ENCODE measurements around the gene CYGB. TPM values are rescaled to one million over a fixed set of nuclear protein-coding genes. Genes with fewer than 3 reads are reported as not detected.

CYGB gene
- total and polyA plus RNA-seq, 7 donors, result 6.4 to 14.6 (median 11.0) TPM

- no peak for TF ChIP-seq CTCF (IDR thresholded peaks at IDR 0.05)
- Histone ChIP-seq H3K9me3 (no peaks in the 10 kb centered on the region), H3K36me3 (ENCODE audit: insufficient read depth in 1 of 2, low read depth in 1 of 2) (no peaks in the 10 kb centered on the region), H3K27me3 (ENCODE audit: insufficient read depth in 3 of 3, low read length in 2 of 3) (no peaks in the 10 kb centered on the region), H3K4me3 (no peak overlapping the region), H3K4me1 (peaks cover 11% of the 10 kb centered on the region), H3K27ac (no peak overlapping the region)
- WGBS, 3 donors, result 93 to 100% (median 97%) methylated on average over 2 of the region's 2 CpGs
- no peak for DNase-seq
- intact Hi-C loops (cut with DNase I), result no loop called here
- no peak for ATAC-seq
Observed at GRCh38 chr17:76579281-76579680, 41.8 kb upstream of the CYGB start.

GRCh38 chr17:76578376-76578775 lies 40.9 kb upstream of the CYGB start:
- intact Hi-C loops (cut with DNase I), result no loop called here
- TF ChIP-seq CTCF (IDR thresholded peaks at IDR 0.05), result no peak
- ATAC-seq (no peak), DNase-seq (no peak)
- Histone ChIP-seq H3K4me1 (peaks cover 11% of the 10 kb centered on the region), H3K27ac (no peak overlapping the region), H3K27me3 (ENCODE audit: insufficient read depth in 3 of 3, low read length in 2 of 3) (no peaks in the 10 kb centered on the region), H3K9me3 (no peaks in the 10 kb centered on the region), H3K36me3 (ENCODE audit: insufficient read depth in 1 of 2, low read depth in 1 of 2) (no peaks in the 10 kb centered on the region), H3K4me3 (no peak overlapping the region)
- WGBS, 3 donors, result 74 to 81% (median 77%) methylated on average over 5 of the region's 5 CpGs

GRCh38 chr17:76577876-76578275 lies 40.4 kb upstream of the CYGB start:
- Histone ChIP-seq H3K36me3 (ENCODE audit: insufficient read depth in 1 of 2, low read depth in 1 of 2) (no peaks in the 10 kb centered on the region), H3K27me3 (ENCODE audit: insufficient read depth in 3 of 3, low read length in 2 of 3) (no peaks in the 10 kb centered on the region), H3K4me3 (no peak overlapping the region), H3K9me3 (no peaks in the 10 kb centered on the region), H3K4me1 (peaks cover 11% of the 10 kb centered on the region), H3K27ac (no peak overlapping the region)
- no peak for TF ChIP-seq CTCF (IDR thresholded peaks at IDR 0.05)
- no peak for ATAC-seq
- WGBS, 3 donors, result 90 to 92% (median 91%) methylated on average over 7 of the region's 7 CpGs
- no peak for DNase-seq
- intact Hi-C loops (cut with DNase I), result no loop called here

GRCh38 chr17:76576189-76576588 lies 38.7 kb upstream of the CYGB start:
- ATAC-seq (no peak), DNase-seq (no peak)
- Histone ChIP-seq H3K4me1 (peaks cover 8% of the 10 kb centered on the region), H3K4me3 (no peak overlapping the region), H3K27ac (no peak overlapping the region), H3K36me3 (ENCODE audit: insufficient read depth in 1 of 2, low read depth in 1 of 2) (no peaks in the 10 kb centered on the region), H3K27me3 (ENCODE audit: insufficient read depth in 3 of 3, low read length in 2 of 3) (no peaks in the 10 kb centered on the region), H3K9me3 (no peaks in the 10 kb centered on the region)
- 86 to 92% (median 90%) methylated on average over 9 of the region's 9 CpGs for WGBS, 3 donors
- no peak for TF ChIP-seq CTCF (IDR thresholded peaks at IDR 0.05)
- intact Hi-C loops (cut with DNase I), result no loop called here

GRCh38 chr17:76575570-76575969 lies 38.1 kb upstream of the CYGB start:
- Histone ChIP-seq H3K4me3 (no peak overlapping the region), H3K4me1 (peaks cover 1% of the 10 kb centered on the region), H3K36me3 (ENCODE audit: insufficient read depth in 1 of 2, low read depth in 1 of 2) (no peaks in the 10 kb centered on the region), H3K27ac (no peak overlapping the region), H3K27me3 (ENCODE audit: insufficient read depth in 3 of 3, low read length in 2 of 3) (no peaks in the 10 kb centered on the region), H3K9me3 (no peaks in the 10 kb centered on the region)
- DNase-seq (no peak), ATAC-seq (no peak)
- no peak for TF ChIP-seq CTCF (IDR thresholded peaks at IDR 0.05)
- intact Hi-C loops (cut with DNase I), result no loop called here
- WGBS, 3 donors, result 71 to 77% (median 71%) methylated on average over 5 of the region's 5 CpGs
